Smooth muscle cell (in vitro differentiated cells): Measurements from ENCODE around the gene AQP3. TPM values are rescaled to one million over a fixed set of nuclear protein-coding genes. Genes with fewer than 3 reads are reported as not detected.

Experiments
- DNase-seq: peaks from one replicate; lab custom pipeline; 2025; ENCODE audit not compliant: unreplicated experiment; lab: John Stamatoyannopoulos, UW
- H2AFZ ChIP-seq: fragments of 200-600 bp; sonication (generic); 2 replicates; pipeline ENCODE4 v1.6.0; 2016; ENCODE audit warnings: antibody characterized with exemption, low read depth, mild to moderate bottlenecking
- H3F3A ChIP-seq: fragments of 200-600 bp; sonication (generic); 2 replicates; pipeline ENCODE4 v1.6.0; 2017; ENCODE audit warnings: antibody characterized with exemption, low read depth
- H3K27ac ChIP-seq: fragments of 200-600 bp; sonication (generic); 2 replicates; pipeline ENCODE4 v1.5.1; 2016; ENCODE audit warnings: low read depth, mild to moderate bottlenecking
- H3K27me3 ChIP-seq: fragments of 200-600 bp; sonication (generic); 2 replicates; pipeline ENCODE4 v1.6.1; 2016; ENCODE audit warnings: low read depth, mild to moderate bottlenecking
- H3K36me3 ChIP-seq: fragments of 200-600 bp; sonication (generic); 2 replicates; pipeline ENCODE4 v1.5.1; 2016; ENCODE audit warnings: low read depth
- H3K4me1 ChIP-seq: fragments of 200-600 bp; sonication (generic); 2 replicates; pipeline ENCODE4 v1.5.1; 2016; ENCODE audit warnings: low read depth
- H3K4me2 ChIP-seq: fragments of 200-600 bp; sonication (generic); 2 replicates; pipeline ENCODE4 v1.6.0; 2016; ENCODE audit warnings: mild to moderate bottlenecking
- H3K4me3 ChIP-seq: fragments of 200-600 bp; sonication (generic); 2 replicates; pipeline ENCODE4 v1.5.1; 2016; ENCODE audit warnings: mild to moderate bottlenecking
- H3K79me2 ChIP-seq: fragments of 200-600 bp; sonication (generic); 2 replicates; pipeline ENCODE4 v1.6.0; 2016; ENCODE audit warnings: low read depth, mild to moderate bottlenecking
- H3K9ac ChIP-seq: fragments of 200-600 bp; sonication (generic); 2 replicates; pipeline ENCODE4 v1.6.0; 2016; ENCODE audit warnings: low read depth
- H3K9me3 ChIP-seq: fragments of 200-600 bp; sonication (generic); replicated peaks from 2 replicates; pipeline ENCODE4 v1.5.1; 2016; ENCODE audit warnings: low read depth
- H4K20me1 ChIP-seq: fragments of 200-600 bp; sonication (generic); 2 replicates; pipeline ENCODE4 v1.6.0; 2016; ENCODE audit warnings: low read depth
- CTCF ChIP-seq: fragments of 200-600 bp; sonication (generic); IDR thresholded peaks from 2 replicates; pipeline ENCODE4 v1.5.1; 2017; ENCODE audit warnings: borderline replicate concordance, mild to moderate bottlenecking, antibody characterized with exemption; ENCODE audit not compliant: insufficient read depth, poor library complexity, severe bottlenecking
- WGBS: methylation state at CpG from one replicate; pipeline ENCODE4 v1.1.7; 2016; ENCODE audit warnings: low lambda C conversion rate; 5-methylcytosine and 5-hydroxymethylcytosine counted together
- polyA plus RNA-seq: library from polyadenylated mRNA; unstranded; fragments of >200 nt; fragmentation: Nextera tagmentation; extraction: Ambion mirVana; gene quantifications from 2 replicates; pipeline ENCODE4 v1.2.1, GENCODE V29; 2016
- total RNA-seq: library from RNA; depleted of rRNA; stranded (reverse); fragments of >200 nt; gene quantifications from 2 replicates; pipeline ENCODE4 v1.2.3, GENCODE V29; 2014

Gene AQP3
- total and polyA plus RNA-seq, 2 experiments from 2014 or later: 20.9 to 30.8 TPM

GRCh38 chr9:33434317-33435105, 12.9 kb downstream of the AQP3 start:
- no peak overlapping the region for H3K9ac ChIP-seq
- peaks cover 7% of the 10 kb centered on the region for H3K4me1 ChIP-seq
- H3K4me3 ChIP-seq: no peak overlapping the region
- no peaks in the 10 kb centered on the region for H3K27me3 ChIP-seq
- no peaks in the 10 kb centered on the region for H3K36me3 ChIP-seq
- no peaks in the 10 kb centered on the region for H3K9me3 ChIP-seq
- DNase-seq: no peak
- WGBS: 82% methylated on average over 16 of the region's 16 CpGs
- H4K20me1 ChIP-seq: no peaks in the 10 kb centered on the region
- H3K4me2 ChIP-seq: peak overlapping the region; percentile 6
- H3F3A ChIP-seq: no peaks in the 10 kb centered on the region
- no peak for TF ChIP-seq CTCF
- no peak overlapping the region for H2AFZ ChIP-seq
- no peaks in the 10 kb centered on the region for H3K79me2 ChIP-seq
- no peak overlapping the region for H3K27ac ChIP-seq

- Histone ChIP-seq H3K36me3 (no peaks in the 10 kb centered on the region), H3K27ac (no peak overlapping the region)
- TF ChIP-seq CTCF: no peak
Observed at GRCh38 chr9:33433871-33434270, 13.5 kb downstream of the AQP3 start.

DNA sequence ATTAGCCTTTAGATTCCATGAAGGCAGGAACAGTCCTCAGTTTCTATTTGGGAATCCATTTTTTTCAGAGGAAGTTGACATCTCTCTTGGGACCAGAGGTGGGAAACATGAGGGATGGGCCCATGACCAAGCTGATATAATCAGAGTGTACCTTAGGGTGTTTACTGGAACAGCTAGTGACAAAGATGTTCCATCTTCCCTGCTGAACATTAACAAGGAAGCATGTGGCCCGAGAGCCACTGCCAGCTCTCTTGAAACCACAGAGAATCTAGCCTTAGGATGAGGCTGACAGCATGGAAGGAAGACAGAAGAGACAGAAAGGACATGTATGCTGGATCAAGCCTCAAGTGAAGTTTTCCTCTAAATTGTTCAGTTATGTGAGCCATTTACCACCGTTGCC, 16.0 kb downstream of the AQP3 start:
- peaks cover 5% of the 10 kb centered on the region for H3K4me1 ChIP-seq
- no peaks in the 10 kb centered on the region for H4K20me1 ChIP-seq
- H3F3A ChIP-seq: no peaks in the 10 kb centered on the region
- no peaks in the 10 kb centered on the region for H3K79me2 ChIP-seq
- H3K4me3 ChIP-seq: no peak overlapping the region
- H3K27me3 ChIP-seq: no peaks in the 10 kb centered on the region
- TF ChIP-seq CTCF: no peak
- H2AFZ ChIP-seq: no peak overlapping the region
- no peak overlapping the region for H3K4me2 ChIP-seq
- WGBS: 66% methylated on average over 2 of the region's 2 CpGs
- no peak overlapping the region for H3K27ac ChIP-seq
- DNase-seq: no peak
- H3K36me3 ChIP-seq: no peaks in the 10 kb centered on the region
- H3K9ac ChIP-seq: no peak overlapping the region
- H3K9me3 ChIP-seq: no peaks in the 10 kb centered on the region

More at GRCh38 chr9:33433871-33434270, 13.5 kb downstream of the AQP3 start:
- no peak overlapping the region for H3K4me2 ChIP-seq
- no peak overlapping the region for H2AFZ ChIP-seq
- H3K9me3 ChIP-seq: no peaks in the 10 kb centered on the region
- H3K4me1 ChIP-seq: peaks cover 7% of the 10 kb centered on the region
- no peaks in the 10 kb centered on the region for H4K20me1 ChIP-seq
- WGBS: 82% methylated on average over 8 of the region's 8 CpGs
- no peak overlapping the region for H3K9ac ChIP-seq
- H3K4me3 ChIP-seq: no peak overlapping the region
- H3K79me2 ChIP-seq: no peaks in the 10 kb centered on the region
- no peaks in the 10 kb centered on the region for H3F3A ChIP-seq
- no peak for DNase-seq
- H3K27me3 ChIP-seq: no peaks in the 10 kb centered on the region

- no peaks in the 10 kb centered on the region for H3F3A ChIP-seq
- peaks cover under 1% of the 10 kb centered on the region for H3K4me1 ChIP-seq
- WGBS: 38% methylated on average over 1 of the region's 1 CpG
- no peak overlapping the region for H3K4me2 ChIP-seq
- no peak for DNase-seq
- H3K27ac ChIP-seq: no peak overlapping the region
- no peak overlapping the region for H3K4me3 ChIP-seq
- no peak for TF ChIP-seq CTCF
- no peaks in the 10 kb centered on the region for H3K27me3 ChIP-seq
- no peak overlapping the region for H3K9ac ChIP-seq
- no peaks in the 10 kb centered on the region for H3K79me2 ChIP-seq
- no peaks in the 10 kb centered on the region for H3K9me3 ChIP-seq
- no peak overlapping the region for H2AFZ ChIP-seq
- H4K20me1 ChIP-seq: no peaks in the 10 kb centered on the region
- no peaks in the 10 kb centered on the region for H3K36me3 ChIP-seq
Observed at GRCh38 chr9:33430942-33431341, 16.5 kb downstream of the AQP3 start.
